ENCODE measurements around the gene MUS81. TPM values are rescaled to one million over a fixed set of nuclear protein-coding genes. Genes with fewer than 3 reads are reported as not detected.

The MUS81 gene
- total and polyA plus RNA-seq, 12 donors: 20.3 to 111 (median 31.7) TPM

DNA sequence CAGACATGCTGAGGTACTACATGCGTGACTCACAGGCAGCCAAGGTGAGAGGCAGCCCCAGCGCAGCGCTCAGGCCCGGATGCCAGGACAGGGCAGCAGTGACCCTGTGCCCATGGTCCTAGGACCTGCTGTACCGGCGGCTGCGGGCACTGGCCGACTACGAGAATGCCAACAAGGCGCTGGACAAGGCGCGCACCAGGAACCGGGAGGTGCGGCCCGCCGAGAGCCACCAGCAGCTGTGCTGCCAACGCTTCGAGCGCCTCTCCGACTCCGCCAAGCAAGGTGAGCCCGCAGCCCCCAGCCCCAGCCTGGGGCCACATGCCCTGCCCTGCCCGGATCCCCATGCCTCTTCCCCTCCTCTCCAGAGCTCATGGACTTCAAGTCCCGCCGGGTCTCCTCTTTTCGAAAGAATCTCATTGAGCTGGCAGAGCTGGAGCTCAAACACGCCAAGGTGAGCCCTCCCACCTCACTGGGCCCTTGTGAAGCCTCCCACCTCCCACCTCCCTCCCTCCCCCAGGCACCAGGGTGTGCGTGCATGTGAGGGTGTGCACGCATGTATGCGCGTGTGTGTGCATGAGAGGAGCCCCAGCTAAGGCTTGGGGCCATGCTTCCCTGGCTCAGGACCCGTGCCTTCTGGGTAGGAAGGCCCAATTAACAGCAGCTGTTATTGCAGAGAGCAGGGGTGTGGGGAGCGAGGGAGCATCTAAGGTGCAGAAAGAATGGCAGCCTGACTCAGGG, 7.6 kb upstream of the MUS81 start:
- Histone ChIP-seq H3K4me1 (peaks cover 7 to 33% (median 21%) of the 10 kb centered on the region in 9 donors), H3K27ac (no peak overlapping the region), H3K4me3 (no peak overlapping the region), H3K9me3 (peaks cover 0 to 10% (median 3%) of the 10 kb centered on the region in 11 donors), H3K36me3 (peaks cover 9 to 65% (median 35%) of the 10 kb centered on the region in 9 donors), H3K27me3 (no peaks in the 10 kb centered on the region)
- intact Hi-C loops (cut with DNase I): no loop called here
- DNase-seq (no peak), ATAC-seq (no peak)
- WGBS, 2 donors: 94 to 96% methylated on average over 33 of the region's 33 CpGs
- TF ChIP-seq, protein P1, sequence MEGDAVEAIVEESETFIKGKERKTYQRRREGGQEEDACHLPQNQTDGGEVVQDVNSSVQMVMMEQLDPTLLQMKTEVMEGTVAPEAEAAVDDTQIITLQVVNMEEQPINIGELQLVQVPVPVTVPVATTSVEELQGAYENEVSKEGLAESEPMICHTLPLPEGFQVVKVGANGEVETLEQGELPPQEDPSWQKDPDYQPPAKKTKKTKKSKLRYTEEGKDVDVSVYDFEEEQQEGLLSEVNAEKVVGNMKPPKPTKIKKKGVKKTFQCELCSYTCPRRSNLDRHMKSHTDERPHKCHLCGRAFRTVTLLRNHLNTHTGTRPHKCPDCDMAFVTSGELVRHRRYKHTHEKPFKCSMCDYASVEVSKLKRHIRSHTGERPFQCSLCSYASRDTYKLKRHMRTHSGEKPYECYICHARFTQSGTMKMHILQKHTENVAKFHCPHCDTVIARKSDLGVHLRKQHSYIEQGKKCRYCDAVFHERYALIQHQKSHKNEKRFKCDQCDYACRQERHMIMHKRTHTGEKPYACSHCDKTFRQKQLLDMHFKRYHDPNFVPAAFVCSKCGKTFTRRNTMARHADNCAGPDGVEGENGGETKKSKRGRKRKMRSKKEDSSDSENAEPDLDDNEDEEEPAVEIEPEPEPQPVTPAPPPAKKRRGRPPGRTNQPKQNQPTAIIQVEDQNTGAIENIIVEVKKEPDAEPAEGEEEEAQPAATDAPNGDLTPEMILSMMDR (IDR thresholded peaks at IDR 0.05): no peak

DNA sequence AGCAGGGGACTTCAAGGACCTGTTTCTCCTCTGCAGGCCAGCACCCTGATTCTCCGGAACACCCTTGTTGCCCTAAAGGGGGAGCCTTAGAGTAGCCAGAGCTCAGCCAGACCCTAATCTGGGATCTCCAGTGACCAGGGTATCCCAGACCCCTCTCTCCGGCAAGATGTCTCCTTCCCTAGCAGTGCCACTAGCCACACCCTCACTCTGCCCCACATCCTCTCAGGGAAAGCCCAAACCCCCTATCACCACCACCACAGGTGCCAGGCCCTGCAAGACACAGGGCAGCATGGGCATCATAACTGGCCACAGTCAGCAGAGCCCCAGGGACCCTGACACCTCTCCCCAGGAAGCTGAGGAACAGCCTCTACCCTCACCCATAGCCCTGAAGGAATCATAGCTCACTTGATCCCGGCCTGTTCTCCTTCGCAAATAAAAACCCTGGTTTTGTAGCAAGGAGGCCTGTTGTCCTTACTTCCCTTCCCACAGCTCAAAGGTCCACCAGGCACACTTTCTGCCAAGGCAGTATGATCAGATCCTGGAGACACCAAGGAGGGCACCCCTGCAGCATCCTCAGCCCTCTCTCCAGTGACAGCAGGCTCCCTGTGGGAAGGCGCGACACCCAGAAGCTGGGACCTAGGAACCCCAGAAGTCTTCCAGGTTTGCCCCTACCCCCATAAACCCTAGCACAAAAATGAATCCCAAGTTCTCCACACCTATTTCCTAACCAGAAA, 6.8 kb upstream of the MUS81 start:
- H3K4me3 ChIP-seq: no peak overlapping the region
- H3K36me3 ChIP-seq: peaks cover 9 to 65% (median 35%) of the 10 kb centered on the region in 9 donors
- no peak overlapping the region for H3K27ac ChIP-seq
- DNase-seq (no peak), ATAC-seq (no peak)
- 92 to 93% methylated on average over 6 of the region's 6 CpGs for WGBS, 2 donors
- peaks cover 7 to 33% (median 21%) of the 10 kb centered on the region in 9 donors for H3K4me1 ChIP-seq
- no peaks in the 10 kb centered on the region for H3K27me3 ChIP-seq
- peaks cover 0 to 10% (median 3%) of the 10 kb centered on the region in 11 donors for H3K9me3 ChIP-seq
- intact Hi-C loops (cut with DNase I): no loop called here
- TF ChIP-seq, protein P1 (IDR thresholded peaks at IDR 0.05): no peak

DNA sequence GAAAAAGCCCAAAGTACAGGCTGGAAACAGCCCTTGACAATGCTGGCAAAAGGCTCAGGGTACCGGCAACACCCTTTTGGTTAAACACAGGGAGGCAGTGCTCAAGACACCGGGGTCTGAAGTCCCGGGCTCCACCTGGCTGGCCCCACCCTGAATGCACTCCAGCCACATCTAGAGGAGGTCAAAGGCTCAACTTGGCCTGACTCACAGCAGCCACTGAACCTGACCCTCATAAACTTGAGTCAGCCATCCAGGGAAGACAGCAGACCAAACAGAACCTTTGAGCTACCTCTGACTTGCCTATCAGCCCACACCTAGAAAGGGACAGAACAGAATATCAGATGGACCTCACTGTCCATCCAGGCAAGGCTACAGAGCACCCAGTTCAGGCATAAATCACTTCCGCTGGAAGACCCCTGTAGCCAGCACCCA, 6.1 kb upstream of the MUS81 start:
- H3K36me3 ChIP-seq: peaks cover 9 to 65% (median 35%) of the 10 kb centered on the region in 9 donors
- intact Hi-C loops (cut with DNase I): no loop called here

More for the DNA sequence above, 6.1 kb upstream of the MUS81 start:
- ATAC-seq (no peak), DNase-seq (no peak)
- Histone ChIP-seq H3K9me3 (peaks cover 0 to 10% (median 3%) of the 10 kb centered on the region in 11 donors), H3K27ac (no peak overlapping the region), H3K4me1 (peaks cover 10 to 39% (median 25%) of the 10 kb centered on the region in 9 donors), H3K4me3 (no peak overlapping the region), H3K27me3 (no peaks in the 10 kb centered on the region)
- TF ChIP-seq, protein P1 (IDR thresholded peaks at IDR 0.05): no peak
- WGBS, 2 donors: 95% methylated on average over 4 of the region's 4 CpGs
